ENCODE results near the gene PCDH9.
"Not testable (repeated sequence)": the region's sequence is repeated elsewhere in the genome, so short reads cannot be mapped to it uniquely, and the experiment has no call there.

The PCDH9 gene

DNA sequence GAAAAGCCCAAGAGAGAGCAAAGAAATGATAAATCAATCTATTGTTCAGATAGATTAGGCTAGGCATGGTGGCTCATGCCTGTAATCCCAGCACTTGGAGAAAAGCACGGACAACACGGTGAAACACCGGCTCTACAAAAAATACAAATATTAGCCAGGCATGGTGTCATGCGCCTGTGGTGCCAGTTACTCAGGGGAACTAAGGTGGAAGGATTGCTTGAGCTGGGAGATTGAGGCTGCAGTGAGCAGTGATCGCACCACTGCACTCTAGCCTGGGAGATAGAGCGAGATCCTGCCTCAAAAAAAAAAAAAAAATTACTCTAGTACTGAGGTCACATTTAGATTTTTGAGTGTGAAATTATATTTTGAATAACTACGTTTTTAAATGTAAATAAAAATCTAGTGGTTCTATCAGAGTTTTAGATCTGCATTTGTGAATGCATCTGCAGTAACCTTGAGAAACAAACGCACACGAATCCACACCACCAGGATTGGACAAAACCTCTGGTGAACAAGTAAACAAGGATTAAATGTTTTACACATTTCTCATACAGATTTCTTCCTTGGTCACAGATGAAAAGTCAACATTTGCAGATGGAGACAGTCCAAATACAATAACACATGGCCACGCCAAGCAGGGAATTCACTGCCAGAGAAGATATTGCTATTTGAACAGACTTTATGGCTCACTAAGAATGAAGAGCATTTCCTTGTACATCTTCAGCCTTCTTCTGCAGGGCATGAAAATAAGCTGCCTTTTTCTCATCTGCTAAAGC is 917.6 kb downstream of the PCDH9 start:
- DNase-seq = no peak

DNA sequence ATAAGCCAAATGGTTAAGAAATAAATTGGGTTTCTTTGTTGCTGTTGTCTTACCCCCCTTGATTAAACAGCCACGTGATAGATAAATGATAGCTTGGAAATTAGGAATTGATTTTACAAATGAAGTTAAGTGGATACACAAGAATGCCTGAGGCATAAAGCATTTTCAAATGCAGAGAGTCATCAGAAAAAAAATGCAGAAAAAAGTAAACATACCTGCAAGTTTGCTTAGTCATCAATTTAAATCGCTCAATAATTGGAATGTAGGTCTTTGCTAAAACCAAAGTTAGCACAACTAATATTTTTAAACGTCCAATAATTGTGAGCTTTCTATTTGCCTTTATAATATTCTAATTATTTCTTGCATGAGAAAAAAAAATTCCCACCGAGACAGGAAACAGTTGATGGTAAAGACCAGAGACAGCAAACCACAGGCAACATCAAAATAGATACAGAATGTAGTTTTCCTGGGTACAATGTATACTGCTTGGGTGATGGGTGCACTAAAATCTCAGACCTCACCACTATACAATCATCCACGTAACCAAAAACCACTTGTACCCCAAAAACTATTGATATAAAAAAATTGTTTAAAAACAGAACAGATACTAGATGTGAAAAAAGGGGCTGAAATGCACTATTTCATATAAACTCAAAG is 924.0 kb downstream of the PCDH9 start:
- DNase-seq = no peak

DNA sequence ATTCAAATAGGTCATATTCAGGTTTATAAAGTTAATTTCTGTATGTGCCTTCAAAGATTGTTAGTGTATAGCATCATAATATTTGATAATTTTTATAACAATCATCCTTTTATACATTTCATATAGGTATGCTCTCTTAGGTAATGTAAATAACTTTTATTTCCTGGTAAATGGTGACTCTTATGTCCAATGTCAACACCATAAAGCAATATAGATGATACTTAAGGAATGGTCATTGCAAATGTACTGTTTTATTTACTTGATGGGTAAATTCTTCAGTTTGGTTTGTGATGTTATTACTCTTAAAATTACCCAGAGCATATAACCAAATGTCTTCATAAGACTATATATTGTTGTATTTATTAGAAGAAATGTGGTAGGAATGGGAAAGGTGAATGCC is 928.7 kb downstream of the PCDH9 start:
- no peak for DNase-seq

DNA sequence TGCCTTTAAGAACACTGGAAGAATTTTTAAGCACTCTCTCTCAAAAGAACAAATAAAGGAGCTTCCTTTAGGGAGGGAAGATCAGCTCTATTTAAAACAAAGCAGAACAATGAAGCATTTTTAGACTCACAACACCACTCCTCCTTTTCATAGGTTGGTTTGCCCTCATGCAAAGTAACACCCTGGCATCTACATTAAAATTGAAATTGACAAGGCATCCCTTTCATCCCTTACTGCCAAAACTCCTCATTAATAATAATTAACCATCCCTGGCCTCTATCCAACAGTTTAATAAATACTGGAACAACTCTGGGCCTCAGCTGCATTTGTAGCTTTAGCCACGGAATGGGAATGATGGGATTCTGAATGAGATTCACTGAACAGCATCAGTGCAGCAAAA is 929.1 kb downstream of the PCDH9 start:
- DNase-seq = no peak

DNA sequence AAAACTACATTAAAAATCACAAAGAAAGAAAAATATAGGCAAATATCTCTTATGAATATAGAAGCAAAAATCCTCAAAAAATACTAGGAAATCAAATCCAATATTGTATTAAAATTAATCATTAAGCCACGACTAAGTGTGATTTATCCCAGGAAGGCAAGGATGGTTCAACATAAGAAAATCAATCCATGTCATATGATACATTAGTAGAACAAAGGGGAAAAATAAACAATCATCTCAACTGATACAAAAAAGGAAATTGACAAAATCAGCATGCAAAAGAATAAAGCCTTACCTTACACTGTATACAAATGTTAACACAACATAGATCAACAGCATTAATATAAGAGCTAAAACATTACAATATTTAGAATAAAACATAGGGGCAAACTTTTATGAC is 933.3 kb downstream of the PCDH9 start:
- DNase-seq = no peak

DNA sequence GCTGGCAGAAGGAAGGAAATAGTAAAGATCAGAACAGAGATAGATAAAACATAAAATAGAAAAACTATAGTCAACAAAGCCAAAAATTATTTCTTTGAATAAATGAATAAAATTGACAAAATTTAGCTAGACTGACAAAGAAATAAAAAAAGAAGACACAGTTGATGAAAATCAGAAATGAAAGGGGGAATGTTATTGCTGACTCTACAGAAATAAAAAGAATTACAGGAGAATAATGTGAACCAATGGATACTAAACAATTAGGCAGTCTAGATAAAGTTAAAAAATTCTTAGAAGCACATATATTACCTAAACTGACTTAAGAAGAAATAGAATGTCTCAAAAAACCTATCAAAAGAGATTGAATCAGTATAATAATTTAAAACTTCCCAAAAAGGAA is 933.8 kb downstream of the PCDH9 start:
- DNase-seq = no peak

DNA sequence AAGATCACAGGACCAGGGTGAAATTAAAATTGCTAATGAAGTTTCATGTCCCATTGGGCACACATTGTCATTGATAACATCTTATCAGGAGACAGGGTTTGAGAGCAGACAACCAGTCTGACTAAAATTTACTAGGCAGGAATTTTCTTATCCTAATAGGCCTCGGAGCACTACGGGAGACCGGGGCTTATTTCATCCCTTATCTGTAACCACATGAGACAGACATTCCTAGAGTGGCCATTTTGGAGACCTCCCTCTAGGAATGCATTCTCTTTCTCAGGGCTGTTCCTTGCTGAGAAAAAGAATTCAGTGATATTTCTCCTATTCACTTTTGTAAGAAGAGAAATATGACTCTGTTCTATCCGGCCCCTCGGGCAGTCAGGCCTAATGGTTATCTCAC is 943.3 kb downstream of the PCDH9 start:
- not testable (repeated sequence) for DNase-seq

DNA sequence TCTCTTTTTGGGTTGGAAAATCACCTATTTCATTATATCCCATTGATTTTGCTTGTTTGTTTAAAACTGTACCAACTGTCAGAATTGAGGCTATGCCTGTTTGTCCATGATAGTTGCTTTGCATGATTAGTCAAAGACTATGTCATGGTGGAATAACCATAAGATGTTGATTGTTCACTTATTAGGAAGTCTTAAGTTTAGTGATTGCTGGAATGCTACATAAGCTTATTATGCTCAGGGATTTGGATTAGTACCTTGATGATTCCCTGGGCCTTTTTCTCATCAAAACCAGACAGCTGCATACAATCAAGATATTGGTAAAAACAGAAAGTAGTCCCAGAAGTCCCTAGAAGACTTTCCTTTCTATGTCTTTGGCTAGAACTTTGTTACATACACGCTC is 954.7 kb downstream of the PCDH9 start:
- DNase-seq = no peak

DNA sequence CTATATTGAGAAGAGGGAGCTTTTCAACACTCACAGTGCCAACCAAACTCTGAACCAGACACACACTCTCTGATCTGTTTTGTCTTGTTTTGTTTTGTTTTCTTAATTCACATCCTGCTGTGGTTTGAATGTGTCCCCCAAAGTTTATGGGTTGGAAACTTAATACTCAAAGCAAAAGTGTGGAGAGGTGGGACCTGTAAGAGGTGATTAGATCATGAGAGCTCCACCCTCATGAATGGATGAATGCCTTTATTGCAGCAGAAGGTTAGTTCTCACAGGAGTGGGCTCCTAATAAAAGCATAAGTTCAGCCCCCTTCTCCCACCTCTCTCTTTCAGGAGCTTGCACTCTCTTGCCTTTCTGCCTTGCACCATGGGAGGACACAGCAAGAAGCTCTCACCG is 957.1 kb downstream of the PCDH9 start:
- no peak for DNase-seq

DNA sequence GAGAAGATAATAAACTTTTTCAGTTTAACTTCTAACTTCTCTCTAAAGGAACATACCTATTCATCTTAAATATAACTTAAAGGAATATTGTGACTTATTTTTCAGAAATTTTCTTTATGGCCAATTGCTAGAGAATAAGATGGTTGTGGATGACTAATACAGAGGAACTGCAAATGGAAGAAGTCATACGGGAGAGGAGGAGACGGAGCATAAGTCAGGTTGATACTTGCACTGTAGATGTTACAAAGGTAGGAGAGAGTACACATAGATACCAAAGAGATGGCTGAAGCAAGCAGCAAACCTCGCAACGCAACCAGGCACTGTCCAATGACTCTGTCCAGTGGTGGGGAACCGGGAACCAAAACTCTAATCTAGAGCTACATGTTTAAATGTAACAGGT is 963.4 kb downstream of the PCDH9 start:
- DNase-seq = no peak

DNA sequence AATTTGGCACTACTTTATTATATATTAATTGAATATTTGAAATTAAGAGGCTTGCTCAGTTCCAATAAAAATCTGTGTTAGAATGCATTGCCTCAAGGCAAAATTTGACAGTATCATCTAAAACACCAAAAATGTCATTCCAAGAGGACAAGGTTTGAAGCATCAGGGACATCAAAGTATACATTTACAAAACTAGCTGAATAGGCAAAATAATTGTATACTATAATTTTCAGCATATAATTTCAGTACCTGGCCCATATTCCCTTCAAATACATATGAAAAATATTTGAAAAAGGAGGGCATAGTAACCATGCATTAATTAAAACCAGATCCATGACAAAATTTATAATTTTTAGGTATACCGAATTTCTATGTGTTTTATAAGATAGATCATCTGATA is 963.8 kb downstream of the PCDH9 start:
- no peak for DNase-seq

DNA sequence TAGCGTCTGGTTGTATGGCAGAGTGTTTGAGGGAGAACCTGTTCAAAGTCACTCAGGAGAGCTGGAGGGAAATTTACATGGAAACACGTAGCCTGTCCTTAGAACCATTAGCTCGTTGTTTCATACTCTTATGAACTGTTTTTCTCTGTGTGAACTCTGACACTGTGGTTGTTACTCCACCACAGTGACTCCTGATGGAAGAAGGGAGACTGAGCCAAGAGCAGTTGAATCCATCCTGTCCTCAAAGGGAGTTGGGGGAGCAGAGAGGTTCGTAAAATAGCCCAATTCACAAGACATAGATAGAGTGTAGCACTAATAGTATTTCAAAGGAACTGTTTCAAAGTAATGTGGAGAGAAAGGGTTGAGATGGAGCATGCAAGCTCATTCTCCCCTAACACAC is 964.8 kb downstream of the PCDH9 start:
- DNase-seq = no peak

DNA sequence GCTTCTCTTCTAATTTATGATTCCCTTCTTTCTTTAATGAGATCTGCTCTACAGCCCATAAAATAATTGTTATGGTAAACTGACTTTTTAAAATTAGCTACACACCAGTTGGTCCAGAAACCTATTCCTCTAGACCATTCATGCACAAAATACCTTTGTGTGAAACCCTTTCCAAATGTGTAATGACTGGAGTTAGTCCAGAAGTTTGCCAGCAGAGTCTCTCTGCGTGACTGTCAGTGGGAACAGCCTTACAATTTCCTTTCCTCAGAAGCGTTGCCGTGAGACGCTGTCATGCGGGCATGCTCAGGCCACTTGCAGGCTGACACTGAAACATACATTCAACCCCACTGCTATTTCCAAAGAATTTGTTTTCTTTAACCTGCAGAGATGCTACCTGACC is 965.2 kb downstream of the PCDH9 start:
- DNase-seq = no peak

DNA sequence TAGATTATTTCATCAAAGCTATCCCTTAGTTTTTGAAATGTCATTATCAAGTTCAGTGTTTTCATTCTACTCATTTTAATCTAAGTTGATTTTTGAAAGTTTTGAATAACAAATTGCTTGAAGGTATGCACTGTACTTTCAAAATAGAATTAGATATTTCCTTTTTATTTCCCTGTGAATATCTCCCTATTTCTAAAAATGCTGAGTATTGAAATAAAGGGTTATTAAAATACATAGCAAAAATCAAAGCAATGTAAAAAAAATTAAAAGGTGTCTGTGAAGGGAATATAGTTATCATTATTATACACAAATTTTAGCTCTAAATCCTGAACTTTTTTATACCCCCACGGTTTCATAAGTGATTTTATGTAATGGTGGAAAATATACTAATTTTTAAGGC is 967.8 kb downstream of the PCDH9 start:
- DNase-seq = no peak

DNA sequence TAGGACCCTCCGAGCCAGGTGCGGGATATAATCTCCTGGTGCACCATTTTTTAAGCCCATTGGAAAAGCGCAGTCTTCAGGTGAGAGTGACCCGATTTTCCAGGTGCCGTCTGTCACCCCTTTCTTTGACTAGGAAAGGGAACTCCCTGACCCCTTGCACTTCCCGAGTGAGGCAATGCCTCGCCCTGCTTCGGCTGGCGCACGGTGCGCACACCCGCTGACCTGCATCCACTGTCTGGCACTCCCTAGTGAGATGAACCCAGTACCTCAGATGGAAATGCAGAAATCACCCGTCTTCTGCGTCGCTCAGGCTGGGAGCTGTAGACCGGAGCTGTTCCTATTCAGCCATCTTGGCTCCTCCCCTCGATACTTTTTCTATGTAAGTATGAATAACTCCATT is 970.7 kb downstream of the PCDH9 start:
- not testable (repeated sequence) for DNase-seq
